NCI-H460 (cell line): ENCODE results near the gene ANXA3. TPM values are rescaled to one million over a fixed set of nuclear protein-coding genes. Genes with fewer than 3 reads are reported as not detected.
"Not testable (repeated sequence)": the region's sequence is repeated elsewhere in the genome, so short reads cannot be mapped to it uniquely, and the experiment has no call there.

Experiments
- DNase-seq: peaks from one replicate; pipeline ENCODE4 v3.0.0-alpha.2; 2016; ENCODE audit warnings: low read depth; ENCODE audit errors: extremely low read depth
- polyA plus RNA-seq: library from polyadenylated mRNA; depleted of rRNA; stranded (reverse); fragments of >200 nt; gene quantifications from 2 replicates; pipeline ENCODE4 v1.2.3, GENCODE V29; 2014; cell fraction: nucleus; rRNA removed
- total RNA-seq: library from RNA; depleted of rRNA; stranded (reverse); fragments of >200 nt; shearing (Covaris generic); gene quantifications from 2 replicates; pipeline ENCODE4 v1.2.3, GENCODE V29; 2014; rRNA removed

ANXA3 gene
- 114 and 117 TPM in 2 replicates for total RNA-seq
- 68.0 and 95.7 TPM in 2 replicates for polyA plus RNA-seq

- no peak for DNase-seq
Measured at GRCh38 chr4:78551420-78552351, at the start of gene ANXA3. Gene ANXA3 (plus strand): TSS chr4:78551770. CDS start chr4:78554474, 2,704 bp downstream.

GRCh38 chr4:78506260-78506659 is 45.3 kb upstream of the ANXA3 start:
- not testable (repeated sequence) for DNase-seq

GRCh38 chr4:78509043-78509442 is 42.5 kb upstream of the ANXA3 start:
- no peak for DNase-seq

- DNase-seq, result no peak
Measured at GRCh38 chr4:78510108-78510507, 41.5 kb upstream of the ANXA3 start.

GRCh38 chr4:78510681-78511080 is 40.9 kb upstream of the ANXA3 start:
- DNase-seq, result no peak

GRCh38 chr4:78512357-78512920 is 39.1 kb upstream of the ANXA3 start:
- DNase-seq, result no peak

GRCh38 chr4:78513411-78513975 is 38.1 kb upstream of the ANXA3 start:
- no peak for DNase-seq

GRCh38 chr4:78517050-78517652 is 34.4 kb upstream of the ANXA3 start:
- DNase-seq, result peak; percentile 21

- no peak for DNase-seq
Measured at GRCh38 chr4:78518561-78518960, 33.0 kb upstream of the ANXA3 start.

GRCh38 chr4:78519962-78520361 is 31.6 kb upstream of the ANXA3 start:
- DNase-seq, result no peak

GRCh38 chr4:78520808-78521226 is 30.8 kb upstream of the ANXA3 start:
- no peak for DNase-seq

- no peak for DNase-seq
Measured at GRCh38 chr4:78524009-78524408, 27.6 kb upstream of the ANXA3 start.

GRCh38 chr4:78525559-78525958 is 26.0 kb upstream of the ANXA3 start:
- no peak for DNase-seq

- DNase-seq, result no peak
Measured at GRCh38 chr4:78527103-78527502, 24.5 kb upstream of the ANXA3 start.

- DNase-seq, result no peak
Measured at GRCh38 chr4:78527555-78527954, 24.0 kb upstream of the ANXA3 start.

GRCh38 chr4:78528327-78528726 is 23.2 kb upstream of the ANXA3 start:
- no peak for DNase-seq

GRCh38 chr4:78529569-78530209 is 21.9 kb upstream of the ANXA3 start:
- no peak for DNase-seq

- DNase-seq, result no peak
Measured at GRCh38 chr4:78532046-78532445, 19.5 kb upstream of the ANXA3 start.

GRCh38 chr4:78533854-78534253 is 17.7 kb upstream of the ANXA3 start:
- DNase-seq, result no peak

GRCh38 chr4:78534286-78534955 is 17.1 kb upstream of the ANXA3 start:
- DNase-seq, result no peak
